Right renal pelvis (tissue), 4 donors: ENCODE data around the gene KRTAP17-1. TPM values are rescaled to one million over a fixed set of nuclear protein-coding genes. Genes with fewer than 3 reads are reported as not detected.
"Not testable (repeated sequence)": the region's sequence is repeated elsewhere in the genome, so short reads cannot be mapped to it uniquely, and the experiment has no call there.

ENCODE experiments used
- DNase-seq, 4 donors: peaks; one replicate each; pipeline ENCODE4 v3.0.0-alpha.2; 2013; ENCODE audit warnings: low read depth in 4 of 4, low spot score in 3 of 4, missing footprints in 1 of 4
- polyA plus RNA-seq, 4 donors: library from polyadenylated mRNA; unstranded; fragments of 120-200 nt; gene quantifications; one replicate each; pipeline ENCODE4 v1.2.1, GENCODE V29; 2013; ENCODE audit not compliant: insufficient read length in 4 of 4

The KRTAP17-1 gene
- polyA plus RNA-seq, 4 donors: not detected

DNA sequence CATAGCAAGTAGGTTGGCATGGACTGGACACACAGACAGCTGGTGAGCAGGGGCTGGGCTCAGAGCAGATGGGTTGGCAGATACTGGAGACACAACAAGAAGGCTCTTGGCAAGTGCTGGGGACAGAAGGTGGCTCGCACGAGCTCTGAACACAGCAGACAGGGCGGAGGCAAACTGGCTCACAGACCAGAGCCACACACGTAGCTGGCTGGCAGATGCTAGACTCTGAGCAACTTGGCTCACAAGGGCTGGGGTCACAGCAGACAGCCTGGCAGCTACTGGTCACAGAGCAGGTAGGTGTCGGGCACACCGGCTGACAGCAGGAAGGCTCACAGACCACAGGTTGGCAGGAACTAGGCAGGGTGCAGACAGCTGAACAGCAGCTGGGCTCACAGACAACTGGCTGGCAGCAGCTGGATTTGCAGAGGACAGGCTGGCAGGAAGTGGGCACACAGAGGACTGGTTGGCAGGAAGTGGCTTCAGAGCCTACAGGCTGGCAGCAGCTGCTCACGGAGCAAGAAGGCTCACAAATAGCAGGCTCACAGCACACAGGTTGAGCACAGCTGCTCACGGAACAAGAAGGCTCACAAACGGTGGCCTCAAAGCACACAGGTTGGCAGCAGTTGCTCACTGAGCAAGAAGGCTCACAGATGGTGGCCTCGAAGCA is 7.1 kb downstream of the KRTAP17-1 start:
- DNase-seq: no peak

DNA sequence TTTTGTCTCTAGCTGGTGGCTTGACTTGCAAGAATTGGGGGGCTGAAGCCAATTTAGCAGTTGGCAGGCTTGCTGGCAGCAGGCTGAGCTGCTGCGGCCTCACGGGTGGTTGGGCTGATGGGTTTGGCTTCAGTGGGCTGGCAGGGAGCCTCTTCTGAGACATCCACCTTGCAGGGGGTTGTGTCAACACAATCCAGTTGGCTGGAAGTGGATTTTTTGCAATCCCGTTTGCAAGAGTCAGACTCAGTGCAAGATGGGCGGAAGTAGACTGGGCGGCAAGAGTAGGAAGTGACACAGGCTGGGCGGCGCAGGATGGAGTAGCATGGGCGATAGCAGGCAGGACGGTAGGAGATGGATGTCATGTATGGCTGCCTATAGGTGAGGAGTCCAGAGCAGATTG is 7.9 kb downstream of the KRTAP17-1 start:
- no peak for DNase-seq

DNA sequence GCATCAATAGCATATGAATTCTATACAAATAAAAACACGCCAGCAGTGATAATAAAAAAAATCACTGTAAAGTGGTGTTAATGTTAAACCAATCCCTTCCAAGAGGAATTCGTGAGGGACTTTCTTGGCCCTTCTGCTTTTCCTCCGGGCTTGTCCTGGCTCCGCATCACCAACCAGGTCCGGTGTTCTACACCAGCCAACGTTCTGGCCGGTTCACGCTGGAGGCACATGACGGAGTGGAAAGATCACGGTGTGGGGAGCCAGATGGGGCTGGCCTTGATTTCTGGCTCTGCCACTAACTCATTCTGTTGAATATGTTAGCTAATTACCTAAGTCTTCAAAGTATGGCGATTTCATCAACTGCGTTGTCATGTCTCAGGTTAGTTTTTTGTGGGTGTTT is 11.4 kb downstream of the KRTAP17-1 start:
- no peak for DNase-seq

DNA sequence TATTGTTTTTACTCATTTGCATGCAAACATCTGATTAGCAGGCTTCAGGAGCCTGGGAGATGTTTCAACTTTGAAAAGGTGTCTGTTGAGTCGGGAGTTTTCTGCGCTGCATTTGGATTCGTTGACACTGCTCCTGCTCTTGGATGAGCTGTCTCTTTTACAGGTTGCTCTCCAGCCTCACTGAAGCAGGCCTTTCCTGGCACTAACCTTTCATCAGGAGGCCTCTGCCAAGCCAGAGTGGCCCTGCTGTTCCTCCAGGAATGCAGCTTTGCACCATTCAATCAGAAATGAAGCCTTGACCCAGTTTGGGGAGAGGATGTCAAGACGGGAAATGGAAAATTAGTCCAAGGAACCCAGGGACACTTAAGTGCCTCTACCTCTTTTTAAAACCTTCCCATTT is 12.5 kb downstream of the KRTAP17-1 start:
- DNase-seq: no peak

DNA sequence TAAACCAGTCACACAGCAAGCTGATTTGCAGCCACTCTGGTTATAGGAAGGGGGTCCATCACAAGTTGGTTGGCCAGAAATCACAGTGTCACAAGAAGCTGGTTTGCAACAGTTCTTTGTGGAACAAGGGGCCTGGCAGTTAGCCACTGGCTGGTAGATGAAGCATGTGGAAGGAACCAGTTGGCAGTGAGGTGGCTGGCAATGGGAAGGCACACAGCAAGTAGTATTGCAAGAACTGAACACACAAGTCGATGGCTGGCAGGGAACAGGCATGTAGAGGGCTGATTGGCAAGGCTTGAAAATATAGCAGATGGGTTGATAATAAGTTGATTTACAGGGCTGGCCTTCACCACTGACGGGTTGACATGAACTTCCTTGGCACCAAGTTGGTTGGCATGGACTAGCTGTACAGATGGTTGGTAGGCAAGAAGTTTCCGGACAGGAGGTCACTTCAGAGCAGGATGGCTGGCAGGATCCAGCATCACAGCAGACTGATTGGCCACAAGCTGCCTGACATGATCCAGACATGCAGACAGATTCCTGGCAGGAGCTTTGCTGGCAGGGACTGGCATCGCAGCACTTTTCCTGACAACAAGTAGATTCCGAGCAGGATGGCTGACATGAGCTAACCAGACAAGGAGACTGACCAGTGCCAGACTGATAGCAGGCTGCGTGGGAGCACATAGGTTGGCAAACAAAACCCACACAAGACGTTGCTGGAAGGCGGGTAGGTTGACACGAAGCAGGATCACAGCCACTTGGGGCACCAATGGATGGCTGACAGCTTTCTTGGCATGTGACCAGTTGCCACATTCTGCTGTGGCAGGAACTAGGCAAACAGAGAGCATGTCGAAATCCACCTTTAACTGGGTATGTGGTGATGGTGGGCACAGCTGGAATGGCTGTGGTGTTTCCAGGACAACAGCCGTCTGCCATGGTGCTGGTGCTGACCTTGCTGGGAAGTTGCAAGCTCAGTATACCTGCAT is 13.3 kb downstream of the KRTAP17-1 start, which contains the start of gene KRTAP29-1:
Gene KRTAP29-1 (minus strand): TSS at position 936 of the 986 bp plus-strand sequence. CDS start 0 bp downstream, at position 936.
- no peak for DNase-seq

DNA sequence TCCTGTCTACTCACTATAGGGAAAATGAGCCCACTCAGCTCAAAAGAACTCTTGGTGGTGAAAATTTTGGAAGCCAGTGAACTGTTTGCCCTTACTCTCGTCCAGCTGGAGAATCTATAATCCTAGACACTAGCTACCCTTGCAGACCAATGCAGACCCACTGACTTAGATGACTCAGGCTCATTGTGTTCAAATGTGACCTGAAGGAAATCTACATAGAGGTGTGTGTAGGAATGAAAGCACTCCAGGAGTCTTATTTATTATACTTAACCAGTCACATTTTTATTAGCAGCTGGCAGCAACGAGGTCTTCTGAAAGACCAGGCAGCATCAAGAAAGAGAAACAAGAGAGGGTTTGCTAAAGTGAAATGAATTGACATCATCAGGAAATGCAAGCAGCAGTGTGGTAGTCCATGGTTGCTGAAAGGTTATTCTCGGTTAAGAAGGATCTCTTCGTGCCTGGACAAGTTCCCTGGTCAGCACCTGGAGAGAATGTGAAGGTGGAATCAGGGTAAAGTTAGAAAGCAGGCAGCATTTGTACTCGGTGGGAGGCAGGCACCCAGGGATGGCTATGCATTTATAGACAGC is 14.2 kb downstream of the KRTAP17-1 start:
- no peak for DNase-seq

DNA sequence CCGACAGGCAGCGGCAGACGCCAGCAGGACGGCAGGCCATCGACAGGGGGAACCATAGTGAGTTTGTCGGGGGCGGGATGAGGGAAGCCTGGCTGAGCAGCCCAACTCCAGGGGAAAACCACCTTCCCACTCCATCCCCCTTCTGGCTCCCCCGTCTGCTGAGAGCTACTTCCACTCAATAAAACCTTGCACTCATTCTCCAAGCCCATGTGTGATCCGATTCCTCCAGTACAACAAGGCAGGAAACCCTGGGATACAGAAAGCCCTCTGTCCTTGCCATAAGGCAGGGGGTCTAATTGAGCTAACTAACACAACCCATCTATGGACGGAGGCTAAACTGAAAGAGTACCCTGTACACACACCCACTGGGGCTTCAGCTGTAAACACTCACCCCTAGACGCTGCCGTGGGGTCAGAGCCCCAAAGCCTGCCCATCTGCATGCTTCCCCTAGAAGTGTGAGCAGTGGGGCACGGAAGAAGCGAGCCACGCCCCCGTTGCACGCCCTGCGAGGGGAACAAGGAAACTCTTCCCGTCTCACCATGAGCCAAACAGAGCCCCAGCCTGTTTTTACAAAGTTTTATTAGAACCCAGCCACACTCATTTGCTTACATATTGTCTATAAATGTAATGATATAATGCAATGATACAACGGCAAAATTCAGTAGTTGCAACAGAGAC is 16.9 kb downstream of the KRTAP17-1 start:
- DNase-seq: no peak

DNA sequence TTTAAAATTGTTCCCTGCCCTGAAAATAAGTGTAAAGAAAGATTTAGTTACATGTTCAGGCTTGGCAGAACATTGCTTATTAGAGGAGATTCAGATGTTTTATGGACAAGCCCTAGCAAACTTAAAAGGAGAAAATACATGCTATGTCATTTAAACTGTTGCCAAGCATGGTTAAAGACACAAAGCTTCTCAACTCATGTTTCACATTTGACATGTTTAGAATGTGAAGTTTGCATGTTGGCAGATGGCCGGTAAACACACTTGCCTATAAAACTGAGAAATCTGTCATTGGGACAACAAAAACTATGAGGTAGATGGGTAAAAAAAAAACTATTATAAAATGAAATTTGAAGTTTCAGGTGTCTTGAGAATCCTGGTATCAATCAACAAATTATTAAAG is 18.7 kb downstream of the KRTAP17-1 start:
- no peak for DNase-seq

DNA sequence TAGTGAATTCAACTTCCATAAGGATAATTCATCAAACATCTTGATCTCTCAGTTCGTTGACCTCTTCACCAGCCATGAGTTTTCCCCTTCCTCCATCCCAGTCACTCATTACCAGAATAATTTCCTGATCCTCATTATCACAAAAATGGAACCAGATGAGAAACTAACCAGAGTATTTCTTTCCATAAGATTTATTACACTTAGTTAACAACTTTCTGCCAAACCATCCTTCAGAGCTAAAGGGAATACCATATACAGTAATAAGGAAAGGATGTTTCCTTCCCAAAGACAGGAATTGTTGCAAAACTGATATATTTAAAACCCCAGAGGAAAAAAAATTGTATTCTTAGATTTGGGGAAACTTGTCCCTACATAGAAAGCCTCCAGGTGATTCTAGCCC is 21.5 kb downstream of the KRTAP17-1 start:
- DNase-seq: no peak

DNA sequence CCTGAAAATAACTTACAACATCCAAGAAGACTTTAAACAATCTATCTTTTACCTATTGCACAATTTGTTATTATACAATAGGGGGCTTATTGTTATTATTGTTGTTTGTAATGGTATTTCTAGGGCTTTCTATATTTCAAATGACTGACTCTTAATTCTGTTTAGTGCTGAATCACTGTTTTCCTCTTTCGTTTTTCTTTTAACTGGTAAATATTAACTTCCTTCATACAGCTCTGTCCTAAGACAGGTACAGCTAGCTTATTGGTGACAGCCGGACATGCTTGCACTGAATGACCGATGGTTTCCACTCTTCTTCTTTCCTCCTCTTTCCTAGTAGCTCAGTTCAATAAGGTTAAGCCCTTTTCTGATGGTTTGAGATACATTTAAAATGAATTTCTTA is 28.5 kb downstream of the KRTAP17-1 start:
- DNase-seq: no peak

DNA sequence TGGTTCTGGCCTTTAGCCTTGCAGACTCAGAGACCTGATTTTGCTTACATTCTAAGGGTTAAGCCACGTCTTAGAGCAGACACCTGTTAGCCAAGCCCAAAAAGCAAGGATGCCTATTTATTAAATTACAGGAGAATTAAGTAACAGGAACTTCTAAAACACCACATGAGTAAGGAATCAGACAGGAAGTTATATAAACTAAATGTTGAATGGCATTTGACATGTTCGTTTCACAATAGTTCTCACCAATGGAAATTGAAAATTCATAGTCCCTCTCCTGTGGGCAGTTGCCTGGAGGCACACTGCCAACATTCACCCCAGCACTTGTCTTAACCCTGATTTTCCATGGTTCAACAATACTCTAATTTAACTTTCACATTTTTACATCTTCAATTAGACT is 31.0 kb downstream of the KRTAP17-1 start:
- no peak for DNase-seq

DNA sequence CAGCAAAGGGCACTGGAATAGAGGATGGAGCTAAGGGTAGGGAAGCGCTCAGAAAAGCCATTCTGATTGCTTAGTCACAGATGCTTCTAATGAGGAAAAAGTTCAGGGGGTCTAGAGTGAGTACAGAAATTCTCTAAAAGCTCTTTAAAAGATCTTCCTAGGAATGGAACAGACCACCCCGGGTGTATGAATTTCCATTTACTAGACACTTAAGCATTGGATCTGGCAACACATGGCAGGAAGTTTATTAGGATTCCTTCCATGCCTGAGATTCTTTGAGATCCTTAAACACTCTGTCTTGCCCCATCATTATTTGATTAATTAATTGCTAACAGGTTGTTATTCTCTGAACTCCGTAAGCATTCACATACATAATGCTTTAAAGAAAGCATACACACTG is 31.5 kb downstream of the KRTAP17-1 start:
- DNase-seq: no peak

DNA sequence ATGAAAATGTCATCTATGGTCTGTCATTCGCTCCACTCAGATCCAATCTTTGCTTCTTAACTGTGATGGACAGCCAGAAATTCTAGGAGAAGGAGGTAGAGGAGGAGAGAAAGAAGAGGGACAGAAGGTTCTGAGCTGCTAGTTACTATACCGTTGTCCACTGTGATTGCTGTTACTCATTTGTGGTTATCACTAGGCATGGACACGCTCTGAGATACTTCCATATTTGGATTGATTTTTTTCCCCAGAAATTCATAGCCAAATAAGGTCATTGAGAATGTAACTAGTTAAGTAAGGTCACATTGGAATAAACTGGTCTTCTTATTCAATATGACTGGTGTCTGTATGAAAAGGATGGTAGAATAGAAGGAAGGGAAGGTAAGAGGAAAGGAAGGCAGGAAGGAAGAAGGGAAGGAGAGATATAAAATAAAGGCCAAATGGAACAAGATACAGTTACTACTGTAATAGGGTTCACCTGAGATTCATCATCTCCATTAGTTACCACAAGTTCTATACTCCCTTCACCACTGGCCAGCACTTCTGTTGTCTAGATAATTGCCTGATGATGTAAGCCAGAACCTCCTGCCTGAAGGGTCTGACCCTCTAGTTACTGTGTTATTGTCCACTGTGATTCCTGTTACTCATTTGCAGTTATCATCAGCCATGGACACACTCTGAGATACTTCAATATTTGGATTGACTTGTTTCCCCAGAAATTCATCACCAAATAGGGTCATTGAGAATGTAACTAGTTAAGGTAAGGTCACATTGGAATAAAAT is 37.1 kb downstream of the KRTAP17-1 start:
- no peak for DNase-seq

DNA sequence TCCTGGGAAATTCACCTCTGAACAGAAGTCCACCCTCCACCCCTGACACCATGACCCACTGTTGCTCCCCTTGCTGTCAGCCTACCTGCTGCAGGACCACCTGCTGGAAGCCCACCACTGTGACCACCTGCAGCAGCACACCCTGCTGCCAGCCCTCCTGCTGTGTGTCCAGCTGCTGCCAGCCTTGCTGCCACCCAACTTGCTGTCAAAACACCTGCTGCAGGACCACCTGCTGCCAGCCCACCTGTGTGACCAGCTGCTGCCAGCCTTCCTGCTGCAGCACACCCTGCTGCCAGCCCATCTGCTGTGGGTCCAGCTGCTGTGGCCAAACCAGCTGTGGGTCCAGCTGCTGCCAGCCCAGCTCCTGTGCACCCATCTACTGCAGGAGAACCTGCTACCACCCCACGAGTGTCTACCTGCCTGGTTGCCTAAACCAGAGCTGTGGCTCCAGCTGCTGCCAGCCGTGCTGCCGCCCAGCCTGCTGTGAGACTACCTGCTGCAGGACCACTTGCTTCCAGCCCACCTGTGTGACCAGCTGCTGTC is 39.8 kb downstream of the KRTAP17-1 start, which contains the start of gene KRTAP9-7:
Gene KRTAP9-7 (plus strand): TSS at position 51 of the 543 bp plus-strand sequence. CDS start 0 bp downstream, at position 51.
- not testable (repeated sequence) for DNase-seq

DNA sequence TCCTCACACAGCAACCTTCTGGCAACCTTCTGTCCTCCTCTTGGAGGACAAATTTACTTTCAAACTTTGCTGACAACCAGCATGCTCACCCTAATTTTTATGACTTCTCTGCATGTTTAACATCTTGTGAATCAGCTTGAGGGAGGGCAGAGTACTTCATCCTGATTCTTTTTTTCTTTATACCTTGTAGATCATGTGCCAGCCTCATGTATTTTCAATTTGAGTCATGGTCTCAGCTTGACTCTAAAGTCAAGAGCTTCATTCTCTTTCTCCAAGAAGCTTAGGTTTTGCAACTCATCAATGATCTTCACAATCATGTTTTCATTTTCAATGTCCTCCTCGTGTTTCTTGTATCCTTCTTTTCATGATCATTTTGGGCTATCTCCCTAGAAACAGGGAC is 43.7 kb downstream of the KRTAP17-1 start:
- DNase-seq: no peak

DNA sequence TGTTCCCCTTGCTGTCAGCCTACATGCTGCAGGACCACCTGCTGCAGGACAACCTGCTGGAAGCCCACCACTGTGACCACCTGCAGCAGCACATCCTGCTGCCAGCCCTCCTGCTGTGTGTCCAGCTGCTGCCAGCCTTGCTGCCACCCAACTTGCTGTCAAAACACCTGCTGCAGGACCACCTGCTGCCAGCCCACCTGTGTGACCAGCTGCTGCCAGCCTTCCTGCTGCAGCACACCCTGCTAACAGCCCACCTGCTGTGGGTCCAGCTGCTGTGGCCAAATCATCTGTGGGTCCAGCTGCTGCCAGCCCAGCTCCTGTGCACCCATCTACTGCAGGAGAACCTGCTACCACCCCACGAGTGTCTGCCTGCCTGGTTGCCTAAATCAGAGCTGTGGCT is 44.2 kb downstream of the KRTAP17-1 start:
- DNase-seq: not testable (repeated sequence)

DNA sequence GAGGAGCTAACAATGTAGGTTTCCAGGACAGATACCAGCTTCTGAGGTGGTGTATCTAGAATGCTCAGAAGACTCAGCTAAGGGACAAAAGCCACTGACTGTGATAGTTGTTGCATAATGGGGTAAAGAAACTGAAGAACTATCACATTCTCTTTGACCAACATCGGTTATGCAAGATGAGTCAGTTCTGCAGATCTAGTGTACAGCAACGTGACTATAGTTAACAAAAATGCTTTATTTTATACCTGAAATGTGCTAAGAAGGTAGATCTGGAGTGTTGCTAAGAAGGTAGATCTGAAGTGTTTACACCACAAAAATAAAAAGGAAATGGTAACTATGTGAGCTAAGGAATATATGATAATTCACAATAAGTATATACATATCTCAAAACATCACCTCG is 47.8 kb downstream of the KRTAP17-1 start:
- no peak for DNase-seq

DNA sequence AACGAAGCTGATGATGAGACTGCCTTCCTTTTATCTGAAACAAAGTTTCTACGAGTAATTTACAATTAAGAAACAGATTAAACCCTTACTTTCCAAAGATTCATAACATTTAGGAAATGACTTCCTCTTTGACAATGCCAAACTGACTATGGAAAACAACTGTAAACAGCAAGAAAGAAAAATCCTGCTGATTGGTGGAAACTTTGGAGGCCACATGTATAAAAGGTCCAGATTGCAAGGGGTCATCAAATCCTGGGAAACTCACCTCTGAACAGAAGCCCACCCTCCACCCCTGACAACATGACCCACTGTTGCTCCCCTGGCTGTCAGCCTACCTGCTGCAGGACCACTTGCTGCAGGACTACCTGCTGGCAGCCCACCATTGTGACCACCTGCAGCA is 50.4 kb downstream of the KRTAP17-1 start, which contains the start of gene KRTAP9-6:
Gene KRTAP9-6 (plus strand): TSS at position 301 of the 400 bp plus-strand sequence. CDS start 0 bp downstream, at position 301.
- DNase-seq: no peak
